GM21723 (cell line): ENCODE results near the gene UBASH3B.
"Not testable (repeated sequence)": the region's sequence is repeated elsewhere in the genome, so short reads cannot be mapped to it uniquely, and the experiment has no call there.

Source experiments
- ATAC-seq: cut with Tn5 transposase; IDR thresholded peaks from one replicate; pipeline ENCODE4 v1.9.1; 2021; ENCODE audit warnings: mild to moderate bottlenecking, moderate library complexity; ENCODE audit not compliant: unreplicated experiment

Gene UBASH3B

GRCh38 chr11:122808478-122808869 lies 153.0 kb downstream of the UBASH3B start:
- peak; percentile 85 for ATAC-seq

GRCh38 chr11:122809866-122810265 lies 154.3 kb downstream of the UBASH3B start:
- no peak for ATAC-seq

- ATAC-seq, result no peak
These were observed 156.2 kb downstream of the UBASH3B start for GRCh38 chr11:122811721-122812120.

- no peak for ATAC-seq
These were observed 157.1 kb downstream of the UBASH3B start for GRCh38 chr11:122812638-122813037.

- ATAC-seq, result no peak
These were observed 157.8 kb downstream of the UBASH3B start for GRCh38 chr11:122813176-122813893.

- no peak for ATAC-seq
These were observed 158.4 kb downstream of the UBASH3B start for GRCh38 chr11:122813894-122814270.

GRCh38 chr11:122814401-122814800 lies 158.9 kb downstream of the UBASH3B start:
- ATAC-seq, result no peak

GRCh38 chr11:122815900-122816299 lies 160.4 kb downstream of the UBASH3B start:
- ATAC-seq, result no peak

- no peak for ATAC-seq
These were observed 161.4 kb downstream of the UBASH3B start for GRCh38 chr11:122816761-122817520.

- no peak for ATAC-seq
These were observed 164.6 kb downstream of the UBASH3B start for GRCh38 chr11:122820158-122820557.

GRCh38 chr11:122821169-122821568 lies 165.6 kb downstream of the UBASH3B start:
- ATAC-seq, result no peak

- ATAC-seq, result no peak
These were observed 166.7 kb downstream of the UBASH3B start for GRCh38 chr11:122822241-122822640.

- no peak for ATAC-seq
These were observed 168.0 kb downstream of the UBASH3B start for GRCh38 chr11:122823564-122823963.

- not testable (repeated sequence) for ATAC-seq
These were observed 173.8 kb downstream of the UBASH3B start for GRCh38 chr11:122829371-122829770.

GRCh38 chr11:122832297-122832696 lies 176.8 kb downstream of the UBASH3B start:
- ATAC-seq, result not testable (repeated sequence)

GRCh38 chr11:122832721-122833470 lies 177.4 kb downstream of the UBASH3B start:
- ATAC-seq, result no peak

GRCh38 chr11:122833846-122834464 lies 178.4 kb downstream of the UBASH3B start:
- no peak for ATAC-seq

GRCh38 chr11:122836916-122837315 lies 181.4 kb downstream of the UBASH3B start:
- ATAC-seq, result no peak

GRCh38 chr11:122837528-122838346 lies 182.2 kb downstream of the UBASH3B start:
- no peak for ATAC-seq
